ENCODE data around the gene TICRR.

The TICRR gene

GRCh38 chr15:89659295-89659694 is 84.0 kb downstream of the TICRR start:
- no peak for DNase-seq
- H3K27ac ChIP-seq = no peak overlapping the region
- H3K4me1 ChIP-seq = peaks cover 8 to 28% (median 17%) of the 10 kb centered on the region in 4 donors
- H3K9me3 ChIP-seq = no peaks in the 10 kb centered on the region
- no peak for TF ChIP-seq CTCF (IDR thresholded peaks at IDR 0.05)
- no peak overlapping the region for H3K4me3 ChIP-seq
- H3K36me3 ChIP-seq = no peaks in the 10 kb centered on the region
- H3K27me3 ChIP-seq = no peaks in the 10 kb centered on the region
- intact Hi-C loops (cut with DNase I; ENCODE audit: low total_unique reads) = no loop called here

- Histone ChIP-seq H3K4me1 (peaks cover 8 to 30% (median 19%) of the 10 kb centered on the region in 4 donors), H3K4me3 (no peak overlapping the region), H3K36me3 (no peaks in the 10 kb centered on the region), H3K9me3 (no peaks in the 10 kb centered on the region), H3K27ac (no peak overlapping the region), H3K27me3 (no peaks in the 10 kb centered on the region)
- intact Hi-C loops (cut with DNase I; ENCODE audit: low total_unique reads) = no loop called here
- DNase-seq = no peak
- TF ChIP-seq CTCF (IDR thresholded peaks at IDR 0.05) = no peak
These were observed 85.3 kb downstream of the TICRR start for GRCh38 chr15:89660556-89660955.

DNA sequence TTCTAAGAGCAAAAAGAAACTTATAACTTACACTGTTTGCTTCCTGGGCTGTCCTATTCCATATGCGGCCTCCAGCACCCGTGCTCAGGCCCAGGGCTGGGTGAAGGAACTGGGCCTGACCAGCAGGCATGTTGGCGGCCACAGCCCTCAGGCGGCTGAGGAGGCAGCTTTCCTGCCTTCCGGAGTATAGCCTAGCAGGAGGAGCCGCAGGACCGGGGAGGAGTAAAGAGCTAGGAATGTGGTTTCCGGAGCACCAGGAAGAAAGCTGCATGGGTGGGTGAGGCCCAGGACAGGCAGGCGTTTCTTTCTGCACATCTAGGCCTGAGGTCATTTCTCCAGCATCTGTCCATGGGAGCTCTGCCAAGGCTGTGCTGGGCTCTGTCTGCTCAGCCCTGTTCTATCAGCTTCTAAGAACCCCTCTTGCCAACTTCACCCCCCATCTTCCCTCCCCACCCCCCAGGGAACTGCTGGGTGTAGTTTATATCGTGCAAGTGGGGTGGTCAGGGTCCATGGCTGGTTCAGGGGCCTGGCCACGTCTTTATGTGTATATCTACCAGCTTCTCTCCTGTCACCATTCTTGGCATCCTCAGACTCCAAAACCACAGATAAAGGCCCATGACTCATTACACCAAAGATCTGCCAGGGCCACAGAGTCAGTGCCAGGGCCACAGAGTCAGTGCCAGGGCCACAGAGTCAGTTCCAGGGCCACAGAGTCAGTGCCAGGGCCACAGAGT is 87.8 kb downstream of the TICRR start:
- DNase-seq = peak; percentile 67 to 88
- peaks cover 8 to 36% (median 22%) of the 10 kb centered on the region in 4 donors for H3K4me1 ChIP-seq
- no peaks in the 10 kb centered on the region for H3K9me3 ChIP-seq
- H3K27ac ChIP-seq = peak overlapping the region; percentile 75 to 76
- no peak for TF ChIP-seq CTCF (IDR thresholded peaks at IDR 0.05)
- H3K4me3 ChIP-seq = no peak overlapping the region
- no peaks in the 10 kb centered on the region for H3K36me3 ChIP-seq
- no peaks in the 10 kb centered on the region for H3K27me3 ChIP-seq
- intact Hi-C loops (cut with DNase I; ENCODE audit: low total_unique reads) = no loop called here

GRCh38 chr15:89664441-89665350 is 89.4 kb downstream of the TICRR start:
- H3K27me3 ChIP-seq = no peaks in the 10 kb centered on the region
- peak overlapping the region; percentile 86 to 97 for H3K27ac ChIP-seq
- peak overlapping the region; percentile 45 to 49 for H3K4me3 ChIP-seq
- DNase-seq = no peak
- intact Hi-C loops (cut with DNase I; ENCODE audit: low total_unique reads) = no loop called here
- H3K4me1 ChIP-seq = peaks cover 8 to 36% (median 22%) of the 10 kb centered on the region in 4 donors
- no peaks in the 10 kb centered on the region for H3K9me3 ChIP-seq
- TF ChIP-seq CTCF (IDR thresholded peaks at IDR 0.05) = no peak
- no peaks in the 10 kb centered on the region for H3K36me3 ChIP-seq

DNA sequence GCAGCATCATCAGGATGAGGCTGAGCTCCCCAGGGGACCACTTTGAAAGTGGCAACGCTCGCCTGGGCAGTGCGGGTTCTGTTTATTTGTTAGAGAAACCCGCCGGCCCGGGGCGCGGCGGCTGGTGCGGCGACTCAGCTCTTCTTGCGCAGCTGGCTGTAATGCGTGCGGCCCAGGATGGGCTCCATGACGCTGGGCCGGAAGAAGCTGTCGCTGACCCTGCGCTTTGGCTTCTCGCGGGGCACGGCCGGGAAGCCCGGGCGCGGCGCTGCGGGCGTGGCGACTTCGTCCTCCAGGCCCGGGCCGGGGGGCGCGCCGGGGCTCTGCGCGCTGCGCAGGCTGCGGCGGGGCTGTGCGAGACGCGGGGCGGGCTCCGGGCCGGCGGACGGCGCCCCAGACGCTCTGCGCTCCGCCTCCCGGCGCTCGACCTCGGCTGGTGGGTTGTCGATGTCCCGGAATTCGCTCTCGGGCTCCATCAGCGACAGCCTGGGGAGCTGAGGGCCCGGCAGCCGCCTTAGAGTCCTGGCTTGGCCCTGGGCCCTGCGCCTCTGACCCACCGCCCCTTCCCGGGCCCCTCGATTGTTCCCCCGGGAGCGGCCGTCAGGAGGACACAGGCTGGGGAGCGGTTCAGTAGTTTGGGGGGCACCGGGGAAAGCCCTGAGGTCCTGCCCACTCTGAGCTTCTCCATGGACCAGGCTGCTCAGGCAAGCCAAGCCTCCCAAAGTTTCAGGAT is 90.3 kb downstream of the TICRR start:
- Histone ChIP-seq H3K9me3 (no peaks in the 10 kb centered on the region), H3K4me1 (peaks cover 8 to 36% (median 22%) of the 10 kb centered on the region in 4 donors), H3K27me3 (no peaks in the 10 kb centered on the region), H3K4me3 (peak overlapping the region; percentile 45 to 49), H3K27ac (peak overlapping the region; percentile 86 to 97), H3K36me3 (no peaks in the 10 kb centered on the region)
- intact Hi-C loops (cut with DNase I; ENCODE audit: low total_unique reads) = no loop called here
- TF ChIP-seq CTCF (IDR thresholded peaks at IDR 0.05) = no peak
- DNase-seq = peak in 1 of 2 donors; percentile 80
